ENCODE measurements around the gene C2.
"Not testable (repeated sequence)": the region's sequence is repeated elsewhere in the genome, so short reads cannot be mapped to it uniquely, and the experiment has no call there.

Gene C2

GRCh38 chr6:31899215-31899614 lies 28.3 kb upstream of the C2 start:
- no peak for DNase-seq

- no peak for DNase-seq
Measured at GRCh38 chr6:31899882-31900722, 27.4 kb upstream of the C2 start.

DNA sequence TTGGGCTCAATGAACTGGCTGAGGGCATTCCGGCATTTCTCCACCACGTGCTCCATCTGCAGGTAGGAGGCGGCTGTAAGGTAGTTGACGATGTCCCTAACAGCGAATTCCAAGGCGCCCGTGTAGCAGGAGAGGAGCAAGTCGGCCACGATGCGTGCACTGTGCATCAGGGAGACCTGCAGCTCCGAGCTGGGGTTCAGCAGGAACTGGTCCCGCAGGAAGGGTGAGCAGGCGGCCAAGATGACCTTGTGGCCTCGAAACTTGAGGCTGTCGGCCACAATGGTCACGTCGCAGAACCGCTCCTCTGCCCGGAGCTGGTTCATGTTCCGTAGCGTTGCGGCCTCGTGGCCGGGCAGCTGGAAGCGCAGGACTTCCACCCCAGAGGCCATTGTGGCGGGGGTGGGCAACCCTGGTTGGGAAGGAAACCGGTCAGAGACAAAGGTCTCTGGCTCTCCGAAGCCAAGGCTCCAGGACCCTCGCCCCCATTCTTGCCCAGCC lies 26.6 kb upstream of the C2 start:
- DNase-seq: peak; percentile 56

- DNase-seq: peak; percentile 54
Measured at GRCh38 chr6:31901415-31901952, 26.0 kb upstream of the C2 start.

DNA sequence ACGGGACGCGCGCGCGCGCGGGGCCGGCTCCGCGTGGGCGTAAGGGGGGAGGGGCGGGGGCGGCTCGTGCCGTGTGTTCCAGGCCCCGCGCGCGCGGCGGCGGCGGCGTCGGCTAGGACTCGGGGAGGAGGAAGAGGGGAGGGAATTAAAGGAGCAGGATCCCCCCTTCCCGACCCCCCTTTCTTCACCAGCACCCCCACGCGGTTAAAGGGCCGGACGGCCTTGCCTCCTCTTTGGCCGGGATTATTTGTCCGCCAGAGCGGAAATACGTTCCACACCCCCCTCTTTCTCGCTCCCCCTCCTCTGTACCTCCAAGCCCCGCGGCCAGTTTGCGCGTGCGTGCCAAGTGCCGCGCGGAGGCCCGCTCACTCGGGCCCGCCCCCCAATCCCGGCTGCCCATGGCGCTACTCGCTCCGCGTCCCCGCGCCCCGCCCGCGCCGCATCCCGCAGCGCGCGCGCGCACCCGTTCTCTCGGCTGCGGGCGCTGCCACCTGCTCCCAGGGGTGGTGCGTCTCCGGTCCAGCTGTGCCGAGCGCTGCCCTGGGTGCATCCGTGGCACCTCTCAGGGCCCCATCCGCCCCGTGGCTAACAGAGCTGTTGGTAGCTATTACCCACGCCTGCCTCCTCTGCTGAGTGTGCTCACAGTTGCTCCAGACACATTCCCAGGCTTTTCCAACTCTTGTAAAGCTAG lies 25.4 kb upstream of the C2 start, which contains the start of gene ZBTB12:
TSS of gene ZBTB12 (minus strand) at position 134 of the 691 bp plus-strand sequence. CDS start 781 bp downstream, outside the sequence.
- peak; percentile 93 for DNase-seq

- no peak for DNase-seq
Measured at GRCh38 chr6:31903957-31904356, 23.6 kb upstream of the C2 start.

GRCh38 chr6:31905041-31905440 lies 22.5 kb upstream of the C2 start:
- DNase-seq: no peak

GRCh38 chr6:31906122-31906521 lies 21.4 kb upstream of the C2 start:
- no peak for DNase-seq

DNA sequence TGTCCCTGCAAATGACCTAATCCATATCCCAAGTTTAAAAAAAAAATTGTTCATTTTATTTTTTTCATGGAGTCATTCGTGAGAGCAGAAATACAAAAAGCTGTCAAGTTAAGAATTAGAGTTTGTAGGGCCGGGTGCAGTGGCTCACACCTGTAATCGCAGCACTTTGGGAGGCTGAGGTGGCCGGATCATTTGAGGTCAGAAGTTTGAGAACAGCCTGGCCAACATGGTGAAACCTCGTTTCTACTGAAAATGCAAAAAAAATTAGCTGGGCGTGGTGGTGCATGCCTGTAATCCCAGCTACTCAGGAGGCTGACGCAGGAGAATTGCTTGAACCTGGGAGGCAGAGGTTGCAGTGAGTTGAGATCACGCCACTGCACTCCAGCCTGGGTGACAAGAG lies 20.8 kb upstream of the C2 start:
- DNase-seq: not testable (repeated sequence)

DNA sequence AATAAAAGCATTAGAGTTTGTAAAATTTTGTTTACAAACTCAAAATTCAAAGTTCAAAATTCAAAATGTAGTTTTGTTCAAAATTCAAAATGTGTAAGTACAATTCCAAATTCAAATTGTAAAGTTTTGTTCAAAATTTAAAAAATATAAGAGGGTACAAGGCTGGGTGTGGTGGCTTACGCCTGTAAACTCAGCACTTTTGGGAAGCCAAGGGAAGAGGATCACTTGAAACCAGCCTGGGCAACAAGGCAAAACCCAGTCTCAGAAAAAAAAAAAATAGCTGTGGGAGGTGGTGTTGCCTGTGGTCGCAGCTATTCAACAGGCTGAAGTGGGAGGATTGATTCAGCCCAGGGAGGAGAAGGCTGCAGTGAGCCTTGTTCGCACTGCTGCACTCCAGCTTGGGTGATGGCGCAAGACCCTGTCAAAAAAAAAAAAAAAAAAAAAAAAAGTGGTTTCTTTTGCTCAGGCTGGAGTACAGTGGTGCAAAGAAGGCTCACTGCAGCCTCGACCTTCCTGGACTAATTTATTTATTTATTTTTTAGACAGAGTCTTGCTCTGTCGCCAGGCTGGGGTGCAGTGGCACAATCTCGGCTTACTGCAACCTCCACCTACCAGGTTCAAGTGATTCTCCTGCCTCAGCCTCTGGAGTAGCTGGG lies 20.2 kb upstream of the C2 start:
- no peak for DNase-seq

- DNase-seq: not testable (repeated sequence)
Measured at GRCh38 chr6:31908255-31908654, 19.3 kb upstream of the C2 start.

DNA sequence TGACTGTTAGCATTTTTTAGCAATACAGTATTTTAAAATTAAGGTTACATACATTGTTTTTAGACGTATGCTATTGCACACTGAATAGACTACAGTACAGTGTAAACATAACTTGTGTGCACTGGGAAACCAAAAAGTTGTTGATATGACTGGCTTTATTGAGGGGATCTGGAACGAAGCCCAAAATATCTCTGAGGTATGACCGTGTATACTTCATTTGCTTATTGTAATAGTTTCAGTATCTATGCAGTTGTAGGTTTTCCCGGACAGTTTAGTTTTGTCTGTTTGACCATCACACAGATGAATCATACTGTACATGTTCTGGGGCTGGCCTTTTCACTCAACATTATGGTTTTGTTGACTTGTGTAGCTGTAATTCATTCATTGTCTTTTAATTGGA lies 18.7 kb upstream of the C2 start:
- no peak for DNase-seq

- DNase-seq: not testable (repeated sequence)
Measured at GRCh38 chr6:31909298-31909697, 18.2 kb upstream of the C2 start.

- no peak for DNase-seq
Measured at GRCh38 chr6:31911826-31912585, 15.5 kb upstream of the C2 start.

GRCh38 chr6:31915351-31915750 lies 12.2 kb upstream of the C2 start:
- DNase-seq: no peak

DNA sequence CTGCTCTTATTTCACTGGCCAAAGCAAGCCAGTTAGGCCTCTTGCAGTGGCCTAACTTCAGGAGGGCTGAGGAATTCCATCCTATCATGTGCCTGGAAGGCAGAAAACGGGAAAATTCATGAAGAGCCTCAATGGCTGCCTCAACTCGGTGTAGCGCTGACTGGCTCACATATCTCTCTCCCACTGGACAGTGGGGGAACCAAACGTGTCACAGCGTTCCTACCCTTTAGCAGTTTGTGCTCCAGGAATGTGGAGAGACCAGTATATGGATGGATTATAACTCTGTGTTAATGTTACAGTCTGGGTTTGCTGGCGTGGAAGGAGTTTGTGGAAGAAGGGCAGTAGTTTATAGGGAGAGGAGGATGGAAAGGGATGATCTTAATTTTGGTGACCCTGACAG lies 11.8 kb upstream of the C2 start:
- no peak for DNase-seq

DNA sequence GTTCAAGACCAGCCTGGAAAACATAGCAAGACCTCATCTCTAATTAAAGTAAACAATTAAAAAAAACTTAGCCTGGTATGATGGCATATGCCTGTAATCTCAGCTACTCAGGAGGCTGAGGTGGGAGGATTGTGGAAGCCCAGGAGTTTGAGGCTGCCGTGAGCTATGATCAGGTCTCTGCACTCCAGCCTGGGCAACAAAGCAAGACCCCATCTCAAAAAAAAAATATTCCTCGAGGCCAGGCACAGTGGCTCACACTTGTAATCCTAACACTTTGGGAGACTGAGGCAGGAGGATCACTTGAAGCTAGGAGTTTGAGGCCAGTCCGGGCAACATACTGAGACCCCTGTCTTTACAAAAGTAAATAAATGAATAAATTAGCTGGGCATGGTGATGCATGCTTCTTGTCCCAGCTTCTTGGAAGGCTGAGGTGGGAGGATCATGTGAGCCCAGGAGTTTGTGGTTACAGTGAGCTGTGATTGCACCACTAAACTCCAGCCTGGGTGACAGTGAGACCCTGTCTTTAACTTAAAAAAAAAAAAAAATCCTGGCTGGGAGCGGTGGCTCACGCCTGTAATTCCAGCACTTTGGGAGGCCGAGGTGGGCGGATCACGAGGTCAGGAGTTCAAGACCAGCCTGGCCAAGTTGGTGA lies 9.3 kb upstream of the C2 start:
- DNase-seq: no peak

- no peak for DNase-seq
Measured at GRCh38 chr6:31919624-31920303, 7.8 kb upstream of the C2 start.

DNA sequence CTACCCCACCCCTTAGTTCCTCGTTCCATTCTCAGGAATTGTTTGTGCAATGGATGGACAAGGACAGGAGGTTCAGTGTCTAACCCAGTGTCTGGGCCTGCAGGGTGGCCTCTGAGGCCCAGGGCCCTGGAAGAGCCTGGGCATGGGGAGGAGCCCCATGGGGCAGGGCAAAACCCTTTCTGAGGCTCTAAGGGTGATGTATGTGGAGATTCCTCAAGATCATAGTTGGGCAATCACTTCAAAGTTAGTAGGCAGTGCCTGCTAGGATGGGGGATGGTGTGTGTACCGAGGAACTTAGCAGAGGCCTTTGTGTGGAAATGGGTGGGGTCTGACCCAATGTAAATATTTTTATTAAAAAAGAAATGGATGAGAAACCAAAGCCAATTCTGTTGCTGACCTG lies 6.7 kb upstream of the C2 start:
- DNase-seq: no peak

GRCh38 chr6:31922942-31923341 lies 4.6 kb upstream of the C2 start:
- DNase-seq: no peak

Measured in islet precursor cell (in vitro differentiated cells).